ENCODE measurements around the gene ZBTB8B. TPM values are rescaled to one million over a fixed set of nuclear protein-coding genes. Genes with fewer than 3 reads are reported as not detected.

The ZBTB8B gene
- total RNA-seq, 5 donors from 2014 or later (not counting 1 experiment from before 2014, with no cell fraction given): 0.03 TPM; not detected in 4

GRCh38 chr1:32486463-32487113 lies 21.7 kb downstream of the ZBTB8B start:
- Mint-ChIP-seq H3K27ac (no peak overlapping the region), H3K36me3 (no peaks in the 10 kb centered on the region), H3K4me1 (no peaks in the 10 kb centered on the region), H3K4me3 (no peak overlapping the region), H3K27me3 (peaks cover 13 to 14% of the 10 kb centered on the region in 2 donors), H3K9me3 (no peaks in the 10 kb centered on the region)
- no peak overlapping the region for H3K27ac ChIP-seq (ENCODE audit: low read length)
- ATAC-seq (replicated peaks in 1 of 4) (no peak), DNase-seq (no peak)
- no peak overlapping the region for H3K4me3 ChIP-seq (ENCODE audit: control insufficient read depth in 1 of 2, extremely low read depth in 1 of 2, low read length in 1 of 2)
- CTCF ChIA-PET: no interaction called here
- POLR2A ChIA-PET: no interaction called here
- H3K4me1 ChIP-seq (ENCODE audit: control insufficient read depth in 1 of 2, extremely low read depth in 1 of 2, insufficient read depth in 2 of 2, low read length in 2 of 2): no peaks in the 10 kb centered on the region
- no peaks in the 10 kb centered on the region for H3K36me3 ChIP-seq (ENCODE audit: control insufficient read depth in 2 of 2, extremely low read depth in 1 of 2, insufficient read depth in 1 of 2, low read length in 1 of 2)
- H3K9me3 ChIP-seq: no peaks in the 10 kb centered on the region
- no CpG with 5 or more reads among the region's 7 CpGs for WGBS (ENCODE audit: insufficient coverage)
- H3K27me3 ChIP-seq (replicated peaks in 1 of 2; ENCODE audit: control insufficient read depth in 2 of 2, extremely low read depth in 1 of 2, insufficient read depth in 2 of 2, low read length in 1 of 2): peaks cover 0 to 8% of the 10 kb centered on the region in 2 experiments

GRCh38 chr1:32487182-32487581 lies 22.3 kb downstream of the ZBTB8B start:
- Mint-ChIP-seq H3K36me3 (no peaks in the 10 kb centered on the region), H3K4me3 (no peak overlapping the region), H3K9me3 (no peaks in the 10 kb centered on the region), H3K27me3 (peaks cover 9 to 14% of the 10 kb centered on the region in 2 donors), H3K4me1 (no peaks in the 10 kb centered on the region), H3K27ac (no peak overlapping the region)
- WGBS (ENCODE audit: insufficient coverage): 90% methylated on average over 3 of the region's 5 CpGs
- CTCF ChIA-PET: no interaction called here
- DNase-seq: no peak
- Histone ChIP-seq H3K4me3 (ENCODE audit: control insufficient read depth in 1 of 2, extremely low read depth in 1 of 2, low read length in 1 of 2) (no peak overlapping the region), H3K4me1 (ENCODE audit: control insufficient read depth in 1 of 2, extremely low read depth in 1 of 2, insufficient read depth in 2 of 2, low read length in 2 of 2) (no peaks in the 10 kb centered on the region), H3K36me3 (ENCODE audit: control insufficient read depth in 2 of 2, extremely low read depth in 1 of 2, insufficient read depth in 1 of 2, low read length in 1 of 2) (no peaks in the 10 kb centered on the region), H3K27ac (ENCODE audit: low read length) (no peak overlapping the region), H3K9me3 (no peaks in the 10 kb centered on the region), H3K27me3 (replicated peaks in 1 of 2; ENCODE audit: control insufficient read depth in 2 of 2, extremely low read depth in 1 of 2, insufficient read depth in 2 of 2, low read length in 1 of 2) (peaks cover 0 to 8% of the 10 kb centered on the region in 2 experiments)
- POLR2A ChIA-PET: no interaction called here
- ATAC-seq (replicated peaks in 1 of 4): no peak

- Mint-ChIP-seq H3K27me3 (peaks cover 14 to 17% of the 10 kb centered on the region in 2 donors), H3K36me3 (no peaks in the 10 kb centered on the region), H3K9me3 (no peaks in the 10 kb centered on the region), H3K4me3 (no peak overlapping the region), H3K4me1 (no peaks in the 10 kb centered on the region), H3K27ac (no peak overlapping the region)
- no peak overlapping the region for H3K27ac ChIP-seq (ENCODE audit: low read length)
- no peaks in the 10 kb centered on the region for H3K36me3 ChIP-seq (ENCODE audit: control insufficient read depth in 2 of 2, extremely low read depth in 1 of 2, insufficient read depth in 1 of 2, low read length in 1 of 2)
- ATAC-seq (replicated peaks in 1 of 4): no peak
- no peaks in the 10 kb centered on the region for H3K9me3 ChIP-seq
- ChIA-PET CTCF (no interaction called here), POLR2A (no interaction called here)
- H3K27me3 ChIP-seq (replicated peaks in 1 of 2; ENCODE audit: control insufficient read depth in 2 of 2, extremely low read depth in 1 of 2, insufficient read depth in 2 of 2, low read length in 1 of 2): peaks cover 0 to 5% of the 10 kb centered on the region in 2 experiments
- no peaks in the 10 kb centered on the region for H3K4me1 ChIP-seq (ENCODE audit: control insufficient read depth in 1 of 2, extremely low read depth in 1 of 2, insufficient read depth in 2 of 2, low read length in 2 of 2)
- DNase-seq: no peak
- no peak overlapping the region for H3K4me3 ChIP-seq (ENCODE audit: control insufficient read depth in 1 of 2, extremely low read depth in 1 of 2, low read length in 1 of 2)
- 89% methylated on average over 3 of the region's 3 CpGs for WGBS (ENCODE audit: insufficient coverage)
Measured at GRCh38 chr1:32489774-32490454, 25.0 kb downstream of the ZBTB8B start.

- Mint-ChIP-seq H3K27me3 (peaks cover 10 to 17% of the 10 kb centered on the region in 2 donors), H3K36me3 (no peaks in the 10 kb centered on the region), H3K27ac (no peak overlapping the region), H3K9me3 (no peaks in the 10 kb centered on the region), H3K4me3 (no peak overlapping the region), H3K4me1 (no peaks in the 10 kb centered on the region)
- 80% methylated on average over 1 of the region's 2 CpGs for WGBS (ENCODE audit: insufficient coverage)
- Histone ChIP-seq H3K4me3 (ENCODE audit: control insufficient read depth in 1 of 2, extremely low read depth in 1 of 2, low read length in 1 of 2) (no peak overlapping the region), H3K27me3 (replicated peaks in 1 of 2; ENCODE audit: control insufficient read depth in 2 of 2, extremely low read depth in 1 of 2, insufficient read depth in 2 of 2, low read length in 1 of 2) (peaks cover 0 to 3% of the 10 kb centered on the region in 2 experiments), H3K36me3 (ENCODE audit: control insufficient read depth in 2 of 2, extremely low read depth in 1 of 2, insufficient read depth in 1 of 2, low read length in 1 of 2) (no peaks in the 10 kb centered on the region), H3K27ac (ENCODE audit: low read length) (no peak overlapping the region), H3K9me3 (no peaks in the 10 kb centered on the region), H3K4me1 (ENCODE audit: control insufficient read depth in 1 of 2, extremely low read depth in 1 of 2, insufficient read depth in 2 of 2, low read length in 2 of 2) (no peaks in the 10 kb centered on the region)
- no peak for DNase-seq
- CTCF ChIA-PET: interaction anchor here in 1 of 2 donors (0.6 kb wide), 1 partner anchor 565 kb away, joined by 4 read pairs; no protein-coding TSS in a partner anchor
- ATAC-seq (replicated peaks in 1 of 4): no peak
- POLR2A ChIA-PET: no interaction called here
Measured at GRCh38 chr1:32491386-32491785, 26.5 kb downstream of the ZBTB8B start.

- no peak overlapping the region for H3K27ac Mint-ChIP-seq
- CTCF ChIA-PET: interaction anchor here in 1 of 2 donors (0.6 kb wide), 1 partner anchor 379 kb away, joined by 6 read pairs; no protein-coding TSS in a partner anchor
- H3K27me3 Mint-ChIP-seq: peaks cover 20 to 21% of the 10 kb centered on the region in 2 donors
- no peaks in the 10 kb centered on the region for H3K4me1 ChIP-seq (ENCODE audit: control insufficient read depth in 1 of 2, extremely low read depth in 1 of 2, insufficient read depth in 2 of 2, low read length in 2 of 2)
- H3K9me3 Mint-ChIP-seq: no peaks in the 10 kb centered on the region
- H3K27me3 ChIP-seq (replicated peaks in 1 of 2; ENCODE audit: control insufficient read depth in 2 of 2, extremely low read depth in 1 of 2, insufficient read depth in 2 of 2, low read length in 1 of 2): peaks cover 0 to 12% of the 10 kb centered on the region in 2 experiments
- no peaks in the 10 kb centered on the region for H3K9me3 ChIP-seq
- no peak overlapping the region for H3K4me3 ChIP-seq (ENCODE audit: control insufficient read depth in 1 of 2, extremely low read depth in 1 of 2, low read length in 1 of 2)
- ATAC-seq (replicated peaks in 1 of 4) (no peak), DNase-seq (no peak)
- no peak overlapping the region for H3K4me3 Mint-ChIP-seq
- POLR2A ChIA-PET: no interaction called here
- no peaks in the 10 kb centered on the region for H3K4me1 Mint-ChIP-seq
- 89% methylated on average over 1 of the region's 1 CpG for WGBS (ENCODE audit: insufficient coverage)
- H3K36me3 Mint-ChIP-seq: no peaks in the 10 kb centered on the region
- no peak overlapping the region for H3K27ac ChIP-seq (ENCODE audit: low read length)
- H3K36me3 ChIP-seq (ENCODE audit: control insufficient read depth in 2 of 2, extremely low read depth in 1 of 2, insufficient read depth in 1 of 2, low read length in 1 of 2): no peaks in the 10 kb centered on the region
Measured at GRCh38 chr1:32494196-32494595, 29.3 kb downstream of the ZBTB8B start.

- ChIA-PET POLR2A (interaction anchor here in 1 of 2 donors (0.5 kb wide), 1 partner anchor 159 kb away, joined by 6 read pairs; no protein-coding TSS in a partner anchor), CTCF (no interaction called here)
- no peak overlapping the region for H3K4me3 Mint-ChIP-seq
Measured at GRCh38 chr1:32494711-32495337, 30.0 kb downstream of the ZBTB8B start.

More at GRCh38 chr1:32494711-32495337, 30.0 kb downstream of the ZBTB8B start:
- 31% methylated on average over 2 of the region's 7 CpGs for WGBS (ENCODE audit: insufficient coverage)
- Histone ChIP-seq H3K4me1 (ENCODE audit: control insufficient read depth in 1 of 2, extremely low read depth in 1 of 2, insufficient read depth in 2 of 2, low read length in 2 of 2) (no peaks in the 10 kb centered on the region), H3K27ac (ENCODE audit: low read length) (no peak overlapping the region), H3K4me3 (ENCODE audit: control insufficient read depth in 1 of 2, extremely low read depth in 1 of 2, low read length in 1 of 2) (no peak overlapping the region), H3K36me3 (ENCODE audit: control insufficient read depth in 2 of 2, extremely low read depth in 1 of 2, insufficient read depth in 1 of 2, low read length in 1 of 2) (no peaks in the 10 kb centered on the region), H3K27me3 (replicated peaks in 1 of 2; ENCODE audit: control insufficient read depth in 2 of 2, extremely low read depth in 1 of 2, insufficient read depth in 2 of 2, low read length in 1 of 2) (peaks cover 0 to 15% of the 10 kb centered on the region in 2 experiments), H3K9me3 (no peaks in the 10 kb centered on the region)
- no peak for ATAC-seq (replicated peaks in 1 of 4)
- Mint-ChIP-seq H3K36me3 (no peaks in the 10 kb centered on the region), H3K9me3 (no peaks in the 10 kb centered on the region), H3K27ac (no peak overlapping the region), H3K27me3 (peaks cover 22 to 26% of the 10 kb centered on the region in 2 donors), H3K4me1 (peaks cover 0 to under 1% (median 0%) of the 10 kb centered on the region in 3 donors)
- DNase-seq: no peak

Data from T-cell (primary cell).